ENCODE data around the gene CFAP68. TPM values are rescaled to one million over a fixed set of nuclear protein-coding genes. Genes with fewer than 3 reads are reported as not detected.
A peak's percentile ranks its signal among the peaks of the same experiment; 100 is the strongest.

Gene CFAP68
- total and polyA plus RNA-seq, 9 of the 15 experiments (the other 6 are each of a cell fraction or from before 2014, with no cell fraction given) = 22.8 to 72.3 (median 52.5) TPM

DNA sequence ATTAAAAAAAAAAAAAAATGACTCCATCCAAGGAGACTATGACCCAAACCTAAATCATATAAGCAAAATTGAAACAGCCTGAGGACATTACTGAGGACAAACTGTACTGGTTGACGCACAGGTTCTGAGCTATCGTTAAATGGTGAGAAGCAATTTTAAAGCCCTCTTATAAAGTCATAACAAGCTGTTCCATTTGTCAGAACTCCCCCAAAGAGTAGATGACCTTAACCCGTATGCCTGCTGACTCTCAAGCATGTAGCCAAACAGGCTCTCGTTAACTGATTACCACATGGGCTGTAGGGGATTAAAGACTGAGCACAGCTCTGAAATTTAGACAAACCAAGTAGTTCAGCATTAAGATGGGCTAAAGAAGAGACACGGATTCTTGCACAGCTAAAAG is 30.0 kb downstream of the CFAP68 start (continued):
- TF ChIP-seq, protein P1, sequence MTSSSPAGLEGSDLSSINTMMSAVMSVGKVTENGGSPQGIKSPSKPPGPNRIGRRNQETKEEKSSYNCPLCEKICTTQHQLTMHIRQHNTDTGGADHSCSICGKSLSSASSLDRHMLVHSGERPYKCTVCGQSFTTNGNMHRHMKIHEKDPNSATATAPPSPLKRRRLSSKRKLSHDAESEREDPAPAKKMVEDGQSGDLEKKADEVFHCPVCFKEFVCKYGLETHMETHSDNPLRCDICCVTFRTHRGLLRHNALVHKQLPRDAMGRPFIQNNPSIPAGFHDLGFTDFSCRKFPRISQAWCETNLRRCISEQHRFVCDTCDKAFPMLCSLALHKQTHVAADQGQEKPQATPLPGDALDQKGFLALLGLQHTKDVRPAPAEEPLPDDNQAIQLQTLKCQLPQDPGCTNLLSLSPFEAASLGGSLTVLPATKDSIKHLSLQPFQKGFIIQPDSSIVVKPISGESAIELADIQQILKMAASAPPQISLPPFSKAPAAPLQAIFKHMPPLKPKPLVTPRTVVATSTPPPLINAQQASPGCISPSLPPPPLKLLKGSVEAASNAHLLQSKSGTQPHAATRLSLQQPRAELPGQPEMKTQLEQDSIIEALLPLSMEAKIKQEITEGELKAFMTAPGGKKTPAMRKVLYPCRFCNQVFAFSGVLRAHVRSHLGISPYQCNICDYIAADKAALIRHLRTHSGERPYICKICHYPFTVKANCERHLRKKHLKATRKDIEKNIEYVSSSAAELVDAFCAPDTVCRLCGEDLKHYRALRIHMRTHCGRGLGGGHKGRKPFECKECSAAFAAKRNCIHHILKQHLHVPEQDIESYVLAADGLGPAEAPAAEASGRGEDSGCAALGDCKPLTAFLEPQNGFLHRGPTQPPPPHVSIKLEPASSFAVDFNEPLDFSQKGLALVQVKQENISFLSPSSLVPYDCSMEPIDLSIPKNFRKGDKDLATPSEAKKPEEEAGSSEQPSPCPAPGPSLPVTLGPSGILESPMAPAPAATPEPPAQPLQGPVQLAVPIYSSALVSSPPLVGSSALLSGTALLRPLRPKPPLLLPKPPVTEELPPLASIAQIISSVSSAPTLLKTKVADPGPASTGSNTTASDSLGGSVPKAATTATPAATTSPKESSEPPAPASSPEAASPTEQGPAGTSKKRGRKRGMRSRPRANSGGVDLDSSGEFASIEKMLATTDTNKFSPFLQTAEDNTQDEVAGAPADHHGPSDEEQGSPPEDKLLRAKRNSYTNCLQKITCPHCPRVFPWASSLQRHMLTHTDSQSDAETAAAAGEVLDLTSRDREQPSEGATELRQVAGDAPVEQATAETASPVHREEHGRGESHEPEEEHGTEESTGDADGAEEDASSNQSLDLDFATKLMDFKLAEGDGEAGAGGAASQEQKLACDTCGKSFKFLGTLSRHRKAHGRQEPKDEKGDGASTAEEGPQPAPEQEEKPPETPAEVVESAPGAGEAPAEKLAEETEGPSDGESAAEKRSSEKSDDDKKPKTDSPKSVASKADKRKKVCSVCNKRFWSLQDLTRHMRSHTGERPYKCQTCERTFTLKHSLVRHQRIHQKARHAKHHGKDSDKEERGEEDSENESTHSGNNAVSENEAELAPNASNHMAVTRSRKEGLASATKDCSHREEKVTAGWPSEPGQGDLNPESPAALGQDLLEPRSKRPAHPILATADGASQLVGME (CRISPR knock-in tag; IDR thresholded peaks at IDR 0.05) = no peak
- no peak for TF ChIP-seq NUFIP1 (IDR thresholded peaks at IDR 0.05; ENCODE audit: partially characterized antibody)
- no peak for TF ChIP-seq KAT8 (IDR thresholded peaks at IDR 0.05; ENCODE audit: low read depth)
- TF ChIP-seq EP300 (IDR thresholded peaks at IDR 0.05; ENCODE audit: low read length) = no peak; the same call in 1 of the 2 replicates
- no peak for TF ChIP-seq DIDO1 (tag; IDR thresholded peaks at IDR 0.05; ENCODE audit: low read depth)
- TF ChIP-seq TOE1 (IDR thresholded peaks at IDR 0.05; ENCODE audit: borderline replicate concordance) = no peak
- no peak for TF ChIP-seq TOE1 (CRISPR knock-in tag; IDR thresholded peaks at IDR 0.05; ENCODE audit: borderline replicate concordance, low read depth)
- no peak for TF ChIP-seq ZNF764 (CRISPR knock-in tag; IDR thresholded peaks at IDR 0.05; ENCODE audit: low read depth)
- 0 out of 2 replicates have a peak, but pooled peaks have one; percentile 33 for TF ChIP-seq TEAD4 (IDR thresholded peaks at IDR 0.05; ENCODE audit: low read length)
- TF ChIP-seq TEAD4 (CRISPR knock-in tag; IDR thresholded peaks at IDR 0.05; ENCODE audit: borderline replicate concordance) = no peak
- no peak for TF ChIP-seq JUN (IDR thresholded peaks at IDR 0.05; ENCODE audit: borderline replicate concordance, low read depth, low read length)
- no peak for TF ChIP-seq JUN (CRISPR knock-in tag; IDR thresholded peaks at IDR 0.05; ENCODE audit: borderline replicate concordance)
- no peak for TF ChIP-seq ZNF232 (CRISPR knock-in tag; IDR thresholded peaks at IDR 0.05)
- no peak for TF ChIP-seq KAT7 (CRISPR knock-in tag; IDR thresholded peaks at IDR 0.05; ENCODE audit: borderline replicate concordance)
- TF ChIP-seq EHMT2 (IDR thresholded peaks at IDR 0.05) = 0 out of 2 replicates have a peak, but pooled peaks have one; percentile 9
- no peak for TF ChIP-seq ZNF584 (CRISPR knock-in tag; IDR thresholded peaks at IDR 0.05; ENCODE audit: low read depth)
- peak; percentile 52; the same call in 1 of the 2 replicates for TF ChIP-seq DPF2 (IDR thresholded peaks at IDR 0.05)
- TF ChIP-seq TCF3 (CRISPR knock-in tag; IDR thresholded peaks at IDR 0.05) = peak; percentile 66
- TF ChIP-seq, protein P2, sequence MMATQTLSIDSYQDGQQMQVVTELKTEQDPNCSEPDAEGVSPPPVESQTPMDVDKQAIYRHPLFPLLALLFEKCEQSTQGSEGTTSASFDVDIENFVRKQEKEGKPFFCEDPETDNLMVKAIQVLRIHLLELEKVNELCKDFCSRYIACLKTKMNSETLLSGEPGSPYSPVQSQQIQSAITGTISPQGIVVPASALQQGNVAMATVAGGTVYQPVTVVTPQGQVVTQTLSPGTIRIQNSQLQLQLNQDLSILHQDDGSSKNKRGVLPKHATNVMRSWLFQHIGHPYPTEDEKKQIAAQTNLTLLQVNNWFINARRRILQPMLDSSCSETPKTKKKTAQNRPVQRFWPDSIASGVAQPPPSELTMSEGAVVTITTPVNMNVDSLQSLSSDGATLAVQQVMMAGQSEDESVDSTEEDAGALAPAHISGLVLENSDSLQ (IDR thresholded peaks at IDR 0.05) = no peak
- peak; percentile 39; the same call in 1 of the 2 replicates for TF ChIP-seq TAL1 (IDR thresholded peaks at IDR 0.05)
- TF ChIP-seq, protein P3, sequence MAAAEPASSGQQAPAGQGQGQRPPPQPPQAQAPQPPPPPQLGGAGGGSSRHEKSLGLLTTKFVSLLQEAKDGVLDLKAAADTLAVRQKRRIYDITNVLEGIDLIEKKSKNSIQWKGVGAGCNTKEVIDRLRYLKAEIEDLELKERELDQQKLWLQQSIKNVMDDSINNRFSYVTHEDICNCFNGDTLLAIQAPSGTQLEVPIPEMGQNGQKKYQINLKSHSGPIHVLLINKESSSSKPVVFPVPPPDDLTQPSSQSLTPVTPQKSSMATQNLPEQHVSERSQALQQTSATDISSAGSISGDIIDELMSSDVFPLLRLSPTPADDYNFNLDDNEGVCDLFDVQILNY (CRISPR knock-in tag; IDR thresholded peaks at IDR 0.05) = no peak
- no peak for TF ChIP-seq RBM39 (optimal IDR thresholded peaks at IDR 0.05; ENCODE audit: low read depth, low read length)
- TF ChIP-seq PCBP1 (IDR thresholded peaks at IDR 0.05; ENCODE audit: low read depth, low read length, poor library complexity, severe bottlenecking) = no peak
- no peak for TF ChIP-seq TEAD2 (tag; IDR thresholded peaks at IDR 0.05)
